SK-N-SH (cell line): ENCODE data around the gene ERBB2.

Source experiments
- CTCF ChIP-seq: fragments of 200-600 bp; sonication (generic); IDR thresholded peaks from 2 replicates; pipeline ENCODE4 v1.6.1; 2017; ENCODE audit warnings: antibody characterized with exemption, mild to moderate bottlenecking, moderate library complexity
- EZH2phosphoT487 ChIP-seq: fragments of 200-600 bp; sonication (generic); IDR thresholded peaks from 2 replicates; pipeline ENCODE4 v1.6.1; 2017; ENCODE audit warnings: low read depth, mixed run types, mild to moderate bottlenecking, antibody characterized with exemption, moderate library complexity, borderline replicate concordance
- TAF1 ChIP-seq: IDR thresholded peaks from 2 replicates; pipeline ENCODE4 v1.6.1; 2012; ENCODE audit warnings: low read depth, mild to moderate bottlenecking, low read length, moderate library complexity, borderline replicate concordance

DNA sequence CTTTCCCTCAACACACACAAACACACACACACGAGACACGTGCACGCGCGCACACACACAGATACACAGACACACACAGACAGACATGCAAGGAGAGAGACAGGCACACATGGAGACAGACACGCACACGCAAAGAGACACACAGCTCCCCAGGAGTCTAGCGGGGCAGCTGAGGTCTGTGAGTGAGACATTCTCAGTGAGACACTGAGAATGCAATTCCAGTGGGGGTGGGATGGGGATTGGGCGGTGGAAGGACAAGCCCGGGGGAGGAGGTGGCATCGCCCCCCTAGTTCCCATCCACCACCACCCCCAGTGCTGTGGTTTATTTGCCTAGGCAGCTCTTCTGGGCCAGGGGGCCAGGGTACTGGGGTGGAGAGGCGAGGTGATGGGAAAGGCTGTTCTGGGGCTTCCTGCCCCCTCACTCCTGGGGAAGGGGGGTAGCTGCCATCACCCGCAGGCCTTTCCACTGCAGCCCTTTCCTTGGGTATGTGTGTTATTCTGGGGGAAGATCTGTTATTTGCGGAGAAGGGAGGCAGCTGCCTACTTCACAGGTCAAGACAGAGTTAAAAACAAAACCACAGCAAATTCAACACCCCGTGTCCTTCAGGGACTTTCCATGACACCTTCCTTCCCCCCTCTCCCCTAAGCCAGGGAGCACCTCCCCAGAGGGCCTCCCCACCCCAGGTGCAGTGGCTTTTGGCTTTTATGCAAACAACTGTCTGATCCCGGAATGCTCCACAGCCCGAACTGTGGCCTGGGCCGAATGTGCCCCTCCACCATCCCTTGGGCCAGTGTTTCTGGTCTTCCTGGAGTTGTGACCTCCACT, 55.9 kb downstream of the ERBB2 start:
- no peak for TF ChIP-seq EZH2phosphoT487
- no peak for TF ChIP-seq CTCF
- no peak for TF ChIP-seq TAF1
